ENCODE data around the gene WDR4. TPM values are rescaled to one million over a fixed set of nuclear protein-coding genes. Genes with fewer than 3 reads are reported as not detected.

The WDR4 gene
- polyA plus RNA-seq, 2 of the 4 experiments (the other 2 are of a cell fraction) = 25.2 to 35.0 TPM

DNA sequence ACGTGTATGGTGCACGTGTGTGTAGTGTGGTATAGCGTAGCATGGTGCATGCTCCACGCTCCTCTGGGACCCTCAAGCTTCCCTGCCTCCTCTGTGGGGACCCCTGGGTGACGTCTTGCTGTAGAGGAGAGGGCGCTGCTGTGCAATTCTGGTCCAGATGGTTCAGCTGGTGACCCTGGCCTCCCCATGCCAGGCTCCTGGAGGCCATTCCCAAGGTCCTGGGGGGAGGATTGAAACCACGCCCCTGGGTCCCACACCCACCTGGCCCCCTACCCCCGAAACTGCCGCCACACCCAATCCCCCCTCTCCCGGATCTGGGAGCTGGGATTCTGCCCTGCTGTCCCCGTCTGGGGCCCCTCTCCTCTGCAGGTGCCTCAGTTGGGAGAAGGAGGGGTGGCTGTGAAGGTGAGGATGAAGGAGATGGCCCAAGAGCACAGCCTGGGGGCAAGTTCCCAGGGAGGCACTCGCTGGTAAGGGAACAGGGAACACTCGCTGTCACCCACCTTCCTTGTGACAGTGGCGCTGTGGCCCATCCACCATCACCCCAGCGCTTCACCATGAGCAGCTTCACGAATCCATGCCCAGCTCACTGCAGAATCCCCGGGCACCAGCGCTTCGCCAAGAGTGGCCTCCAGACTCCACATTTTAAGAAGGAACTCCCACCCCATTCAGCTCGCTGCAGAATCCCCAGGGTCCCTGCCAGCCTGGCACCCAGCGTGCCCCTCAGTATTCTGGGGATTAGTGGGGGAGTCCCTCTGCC lies 38.0 kb downstream of the WDR4 start:
- no peak overlapping the region for H3K4me2 ChIP-seq
- POLR2A ChIA-PET = no interaction called here
- CTCF ChIA-PET = no interaction called here
- no peak for ATAC-seq
- no peak for DNase-seq (ENCODE audit: low read depth in 1 of 2, low spot score in 1 of 2)
- H3K4me3 ChIP-seq = no peak overlapping the region
- no peak for FAIRE-seq
- no peak overlapping the region for H3K27ac ChIP-seq
- 89% methylated on average over 11 of the region's 21 CpGs for WGBS (ENCODE audit: missing lambda C conversion rate)
- TF ChIP-seq PHF8 (IDR thresholded peaks at IDR 0.05; ENCODE audit: borderline replicate concordance, low read depth) (no peak), NFE2L2 (conservative IDR thresholded peaks at IDR 0.05; ENCODE audit: low read length) (no peak), MAZ (IDR thresholded peaks at IDR 0.05; ENCODE audit: borderline replicate concordance, low read depth, low read length) (no peak), NPAS2 (CRISPR knock-in tag; IDR thresholded peaks at IDR 0.05; ENCODE audit: borderline replicate concordance) (no peak), HEYL (CRISPR knock-in tag; IDR thresholded peaks at IDR 0.05) (no peak), ZNF302 (CRISPR knock-in tag; IDR thresholded peaks at IDR 0.05) (no peak), HOXB13 (CRISPR knock-in tag; IDR thresholded peaks at IDR 0.05; ENCODE audit: low read depth) (no peak), SMC3 (IDR thresholded peaks at IDR 0.05) (no peak), CBX2 (IDR thresholded peaks at IDR 0.05; ENCODE audit: borderline replicate concordance, low read depth) (no peak), HOXA7 (CRISPR knock-in tag; IDR thresholded peaks at IDR 0.05) (no peak)
- TF ChIP-seq, protein P1, sequence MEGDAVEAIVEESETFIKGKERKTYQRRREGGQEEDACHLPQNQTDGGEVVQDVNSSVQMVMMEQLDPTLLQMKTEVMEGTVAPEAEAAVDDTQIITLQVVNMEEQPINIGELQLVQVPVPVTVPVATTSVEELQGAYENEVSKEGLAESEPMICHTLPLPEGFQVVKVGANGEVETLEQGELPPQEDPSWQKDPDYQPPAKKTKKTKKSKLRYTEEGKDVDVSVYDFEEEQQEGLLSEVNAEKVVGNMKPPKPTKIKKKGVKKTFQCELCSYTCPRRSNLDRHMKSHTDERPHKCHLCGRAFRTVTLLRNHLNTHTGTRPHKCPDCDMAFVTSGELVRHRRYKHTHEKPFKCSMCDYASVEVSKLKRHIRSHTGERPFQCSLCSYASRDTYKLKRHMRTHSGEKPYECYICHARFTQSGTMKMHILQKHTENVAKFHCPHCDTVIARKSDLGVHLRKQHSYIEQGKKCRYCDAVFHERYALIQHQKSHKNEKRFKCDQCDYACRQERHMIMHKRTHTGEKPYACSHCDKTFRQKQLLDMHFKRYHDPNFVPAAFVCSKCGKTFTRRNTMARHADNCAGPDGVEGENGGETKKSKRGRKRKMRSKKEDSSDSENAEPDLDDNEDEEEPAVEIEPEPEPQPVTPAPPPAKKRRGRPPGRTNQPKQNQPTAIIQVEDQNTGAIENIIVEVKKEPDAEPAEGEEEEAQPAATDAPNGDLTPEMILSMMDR (IDR thresholded peaks at IDR 0.05) = no peak
- TF ChIP-seq, protein P2, sequence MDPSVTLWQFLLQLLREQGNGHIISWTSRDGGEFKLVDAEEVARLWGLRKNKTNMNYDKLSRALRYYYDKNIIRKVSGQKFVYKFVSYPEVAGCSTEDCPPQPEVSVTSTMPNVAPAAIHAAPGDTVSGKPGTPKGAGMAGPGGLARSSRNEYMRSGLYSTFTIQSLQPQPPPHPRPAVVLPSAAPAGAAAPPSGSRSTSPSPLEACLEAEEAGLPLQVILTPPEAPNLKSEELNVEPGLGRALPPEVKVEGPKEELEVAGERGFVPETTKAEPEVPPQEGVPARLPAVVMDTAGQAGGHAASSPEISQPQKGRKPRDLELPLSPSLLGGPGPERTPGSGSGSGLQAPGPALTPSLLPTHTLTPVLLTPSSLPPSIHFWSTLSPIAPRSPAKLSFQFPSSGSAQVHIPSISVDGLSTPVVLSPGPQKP (IDR thresholded peaks at IDR 0.05; ENCODE audit: low read depth, low read length) = no peak
- H3K9me3 ChIP-seq = no peaks in the 10 kb centered on the region
- no peaks in the 10 kb centered on the region for H3K4me1 ChIP-seq

DNA sequence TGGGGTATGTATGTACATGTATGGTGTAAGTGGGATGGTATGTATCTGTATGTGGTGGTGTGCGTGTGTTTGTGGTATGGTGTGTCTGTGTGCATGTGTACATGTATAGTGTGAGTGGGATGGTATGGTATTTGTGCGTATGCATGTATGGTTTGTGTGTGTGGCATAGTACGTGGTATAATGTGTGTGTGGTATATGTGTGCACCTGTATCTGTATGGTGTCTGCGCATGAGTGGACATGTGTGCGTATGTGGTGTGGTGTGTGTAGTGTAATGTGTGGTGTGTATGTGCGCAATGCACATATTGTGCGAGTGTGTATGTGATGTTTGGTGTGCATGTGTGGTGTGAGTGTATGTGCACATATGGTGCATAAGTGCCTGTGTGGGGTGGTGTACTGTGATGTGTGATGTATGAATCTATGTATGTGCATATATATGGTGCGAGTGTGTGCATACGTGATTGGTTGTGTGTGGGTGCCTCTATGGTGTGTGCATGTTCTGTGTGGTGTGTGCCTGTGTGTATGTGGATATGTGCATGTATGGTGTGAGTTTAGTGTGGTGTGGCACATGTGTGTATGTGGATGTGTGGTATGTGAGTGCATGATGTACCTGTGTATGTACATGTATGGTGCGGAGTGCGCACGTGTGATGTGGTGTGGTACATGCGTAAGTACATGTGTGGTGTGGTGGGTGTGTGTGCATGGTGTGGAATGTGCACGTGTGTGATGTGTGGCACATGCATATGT lies 38.8 kb downstream of the WDR4 start:
- H3K4me3 ChIP-seq = no peak overlapping the region
- CTCF ChIA-PET = no interaction called here
- POLR2A ChIA-PET = no interaction called here
- H3K4me1 ChIP-seq = no peaks in the 10 kb centered on the region
- H3K9me3 ChIP-seq = no peaks in the 10 kb centered on the region
- ATAC-seq (no peak), DNase-seq (ENCODE audit: low read depth in 1 of 2, low spot score in 1 of 2) (no peak), FAIRE-seq (no peak)
- no peak overlapping the region for H3K27ac ChIP-seq
- 91% methylated on average over 14 of the region's 14 CpGs for WGBS (ENCODE audit: missing lambda C conversion rate)
- TF ChIP-seq, protein P3, sequence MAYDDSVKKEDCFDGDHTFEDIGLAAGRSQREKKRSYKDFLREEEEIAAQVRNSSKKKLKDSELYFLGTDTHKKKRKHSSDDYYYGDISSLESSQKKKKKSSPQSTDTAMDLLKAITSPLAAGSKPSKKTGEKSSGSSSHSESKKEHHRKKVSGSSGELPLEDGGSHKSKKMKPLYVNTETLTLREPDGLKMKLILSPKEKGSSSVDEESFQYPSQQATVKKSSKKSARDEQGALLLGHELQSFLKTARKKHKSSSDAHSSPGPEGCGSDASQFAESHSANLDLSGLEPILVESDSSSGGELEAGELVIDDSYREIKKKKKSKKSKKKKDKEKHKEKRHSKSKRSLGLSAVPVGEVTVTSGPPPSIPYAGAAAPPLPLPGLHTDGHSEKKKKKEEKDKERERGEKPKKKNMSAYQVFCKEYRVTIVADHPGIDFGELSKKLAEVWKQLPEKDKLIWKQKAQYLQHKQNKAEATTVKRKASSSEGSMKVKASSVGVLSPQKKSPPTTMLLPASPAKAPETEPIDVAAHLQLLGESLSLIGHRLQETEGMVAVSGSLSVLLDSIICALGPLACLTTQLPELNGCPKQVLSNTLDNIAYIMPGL (CRISPR knock-in tag; IDR thresholded peaks at IDR 0.05; ENCODE audit: borderline replicate concordance) = no peak
- TF ChIP-seq POLR2A (IDR thresholded peaks at IDR 0.05; ENCODE audit: low read length) = no peak
- no peak for TF ChIP-seq BHLHE40 (IDR thresholded peaks at IDR 0.05; ENCODE audit: low read depth, low read length)
- TF ChIP-seq HEYL (CRISPR knock-in tag; IDR thresholded peaks at IDR 0.05) = no peak
- TF ChIP-seq PHF8 (IDR thresholded peaks at IDR 0.05; ENCODE audit: borderline replicate concordance, low read depth) = no peak
- TF ChIP-seq FOSB (CRISPR knock-in tag; IDR thresholded peaks at IDR 0.05) = no peak
- TF ChIP-seq, protein P4, sequence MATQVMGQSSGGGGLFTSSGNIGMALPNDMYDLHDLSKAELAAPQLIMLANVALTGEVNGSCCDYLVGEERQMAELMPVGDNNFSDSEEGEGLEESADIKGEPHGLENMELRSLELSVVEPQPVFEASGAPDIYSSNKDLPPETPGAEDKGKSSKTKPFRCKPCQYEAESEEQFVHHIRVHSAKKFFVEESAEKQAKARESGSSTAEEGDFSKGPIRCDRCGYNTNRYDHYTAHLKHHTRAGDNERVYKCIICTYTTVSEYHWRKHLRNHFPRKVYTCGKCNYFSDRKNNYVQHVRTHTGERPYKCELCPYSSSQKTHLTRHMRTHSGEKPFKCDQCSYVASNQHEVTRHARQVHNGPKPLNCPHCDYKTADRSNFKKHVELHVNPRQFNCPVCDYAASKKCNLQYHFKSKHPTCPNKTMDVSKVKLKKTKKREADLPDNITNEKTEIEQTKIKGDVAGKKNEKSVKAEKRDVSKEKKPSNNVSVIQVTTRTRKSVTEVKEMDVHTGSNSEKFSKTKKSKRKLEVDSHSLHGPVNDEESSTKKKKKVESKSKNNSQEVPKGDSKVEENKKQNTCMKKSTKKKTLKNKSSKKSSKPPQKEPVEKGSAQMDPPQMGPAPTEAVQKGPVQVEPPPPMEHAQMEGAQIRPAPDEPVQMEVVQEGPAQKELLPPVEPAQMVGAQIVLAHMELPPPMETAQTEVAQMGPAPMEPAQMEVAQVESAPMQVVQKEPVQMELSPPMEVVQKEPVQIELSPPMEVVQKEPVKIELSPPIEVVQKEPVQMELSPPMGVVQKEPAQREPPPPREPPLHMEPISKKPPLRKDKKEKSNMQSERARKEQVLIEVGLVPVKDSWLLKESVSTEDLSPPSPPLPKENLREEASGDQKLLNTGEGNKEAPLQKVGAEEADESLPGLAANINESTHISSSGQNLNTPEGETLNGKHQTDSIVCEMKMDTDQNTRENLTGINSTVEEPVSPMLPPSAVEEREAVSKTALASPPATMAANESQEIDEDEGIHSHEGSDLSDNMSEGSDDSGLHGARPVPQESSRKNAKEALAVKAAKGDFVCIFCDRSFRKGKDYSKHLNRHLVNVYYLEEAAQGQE (IDR thresholded peaks at IDR 0.05) = no peak
- TF ChIP-seq, protein P2 (IDR thresholded peaks at IDR 0.05; ENCODE audit: low read depth, low read length) = no peak
- no peak overlapping the region for H3K4me2 ChIP-seq

Data from A549 (cell line).